Astrocyte of the cerebellum (primary cell): ENCODE results near the gene GPR55.

ENCODE experiments used
- DNase-seq: peaks from one replicate; pipeline ENCODE4 v3.0.0-alpha.2; 2011; ENCODE audit warnings: low read depth
- H3K4me3 ChIP-seq: 2 replicates; pipeline ENCODE4 v1.5.1; 2011; ENCODE audit warnings: mild to moderate bottlenecking, low read depth, low read length, moderate library complexity
- in situ Hi-C: cut with HindIII; loops from 2 replicates; pipeline ENCODE4 v1.10.0; 2017; ENCODE audit warnings: low sequenced_read_pairs
- TF ChIP-seq, protein P1 (sequence below): IDR thresholded peaks from 2 replicates; pipeline ENCODE4 v1.5.1; 2012; ENCODE audit warnings: low read length, low read depth, moderate library complexity, mild to moderate bottlenecking; ENCODE audit errors: missing control alignments

GPR55 gene

DNA sequence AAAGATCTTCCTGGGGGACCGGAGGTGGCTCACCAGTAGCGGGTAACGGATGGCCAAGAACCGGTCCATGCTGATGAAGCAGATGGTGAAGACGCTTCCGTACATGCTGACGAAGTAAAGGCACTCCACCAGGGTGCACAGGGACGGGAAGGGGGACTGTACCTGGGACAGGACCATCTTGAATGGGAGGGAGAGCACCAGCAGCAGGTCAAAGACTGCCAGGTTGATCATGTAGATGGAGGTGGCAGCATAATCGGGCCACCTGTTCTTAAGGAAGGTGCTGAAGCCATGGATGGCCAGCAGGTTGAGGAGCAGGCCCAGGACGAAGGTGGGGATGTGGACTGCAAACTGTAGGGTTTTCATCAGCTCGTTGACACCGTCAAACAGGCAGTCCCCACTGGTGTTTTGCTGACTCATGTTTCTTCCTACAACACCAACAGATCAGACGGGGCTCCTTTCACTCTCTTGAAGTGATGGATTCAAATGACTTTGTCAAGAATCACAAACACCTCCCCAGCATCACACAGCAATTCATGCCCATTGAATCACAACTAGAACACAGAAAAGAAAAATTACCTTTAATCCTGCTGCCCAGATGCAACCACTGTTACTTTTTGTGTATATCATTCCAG lies 14.4 kb downstream of the GPR55 start:
- TF ChIP-seq, protein P1, sequence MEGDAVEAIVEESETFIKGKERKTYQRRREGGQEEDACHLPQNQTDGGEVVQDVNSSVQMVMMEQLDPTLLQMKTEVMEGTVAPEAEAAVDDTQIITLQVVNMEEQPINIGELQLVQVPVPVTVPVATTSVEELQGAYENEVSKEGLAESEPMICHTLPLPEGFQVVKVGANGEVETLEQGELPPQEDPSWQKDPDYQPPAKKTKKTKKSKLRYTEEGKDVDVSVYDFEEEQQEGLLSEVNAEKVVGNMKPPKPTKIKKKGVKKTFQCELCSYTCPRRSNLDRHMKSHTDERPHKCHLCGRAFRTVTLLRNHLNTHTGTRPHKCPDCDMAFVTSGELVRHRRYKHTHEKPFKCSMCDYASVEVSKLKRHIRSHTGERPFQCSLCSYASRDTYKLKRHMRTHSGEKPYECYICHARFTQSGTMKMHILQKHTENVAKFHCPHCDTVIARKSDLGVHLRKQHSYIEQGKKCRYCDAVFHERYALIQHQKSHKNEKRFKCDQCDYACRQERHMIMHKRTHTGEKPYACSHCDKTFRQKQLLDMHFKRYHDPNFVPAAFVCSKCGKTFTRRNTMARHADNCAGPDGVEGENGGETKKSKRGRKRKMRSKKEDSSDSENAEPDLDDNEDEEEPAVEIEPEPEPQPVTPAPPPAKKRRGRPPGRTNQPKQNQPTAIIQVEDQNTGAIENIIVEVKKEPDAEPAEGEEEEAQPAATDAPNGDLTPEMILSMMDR, result no peak
- in situ Hi-C loops, result no loop called here
- no peak overlapping the region for H3K4me3 ChIP-seq
- DNase-seq, result no peak

DNA sequence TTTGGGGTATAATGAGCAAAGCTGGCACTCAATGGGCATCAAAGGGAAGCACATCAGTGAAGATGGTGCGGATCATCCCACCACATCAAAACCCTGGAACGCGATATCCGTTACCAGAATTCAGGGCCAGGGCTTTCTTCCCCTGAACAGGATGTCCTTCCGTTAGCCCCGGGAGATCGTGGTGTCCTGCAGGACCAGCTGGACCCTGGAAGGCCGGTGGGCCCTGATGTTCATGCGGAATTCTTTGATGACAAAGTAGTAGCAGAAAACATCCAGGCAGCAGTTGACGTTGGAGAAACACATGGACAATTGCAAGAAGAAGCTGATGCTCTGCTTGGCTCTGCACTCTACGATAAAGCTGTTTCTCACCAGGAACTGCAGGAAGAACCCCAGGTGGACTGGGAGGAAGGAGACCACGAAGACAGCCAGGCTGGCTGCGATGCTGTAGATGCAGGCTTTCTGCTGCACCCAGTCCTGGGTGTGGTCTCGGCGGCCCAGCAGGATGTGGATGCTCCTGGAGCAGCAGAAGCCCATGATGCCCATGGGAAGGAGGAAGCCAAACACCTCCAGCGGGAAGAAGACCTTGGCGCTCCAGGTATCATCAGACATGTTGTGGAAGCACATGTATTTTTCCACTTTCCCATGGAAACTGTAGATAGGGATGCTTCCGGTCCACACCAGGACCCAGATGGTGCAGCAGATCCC lies 15.0 kb downstream of the GPR55 start:
- no peak overlapping the region for H3K4me3 ChIP-seq
- DNase-seq, result no peak
- TF ChIP-seq, protein P1, result no peak
- in situ Hi-C loops, result no loop called here

DNA sequence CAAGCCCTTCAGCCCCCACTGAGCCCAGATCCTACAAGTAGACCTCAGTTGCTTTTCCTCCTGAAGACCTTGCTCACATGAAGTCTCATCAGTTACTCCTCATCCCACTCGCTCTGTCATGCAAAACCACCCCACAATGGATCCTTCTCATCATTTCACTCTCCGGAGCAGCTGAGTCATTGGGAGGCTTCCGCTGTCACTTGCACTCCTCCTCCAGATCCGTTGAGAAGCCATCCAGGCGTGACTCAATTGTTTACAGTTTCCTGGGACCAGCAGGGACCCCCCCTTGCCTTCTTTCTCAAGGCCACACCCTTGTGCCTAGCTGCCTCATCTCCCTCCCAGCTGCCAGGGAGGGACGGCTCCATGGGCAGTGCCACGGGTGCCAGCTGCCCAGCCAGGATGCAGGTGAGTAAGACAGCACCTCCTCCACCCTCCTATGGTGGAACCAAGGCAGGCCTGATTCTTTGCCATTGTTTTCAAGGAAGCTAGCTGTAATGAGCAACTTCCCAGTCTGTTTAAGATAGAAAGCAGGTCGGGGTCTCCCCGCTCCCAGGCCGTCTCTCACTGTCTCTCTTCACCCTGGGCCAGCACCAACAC lies 16.3 kb downstream of the GPR55 start:
- in situ Hi-C loops, result no loop called here
- no peak overlapping the region for H3K4me3 ChIP-seq
- no peak for DNase-seq
- TF ChIP-seq, protein P1, result no peak

DNA sequence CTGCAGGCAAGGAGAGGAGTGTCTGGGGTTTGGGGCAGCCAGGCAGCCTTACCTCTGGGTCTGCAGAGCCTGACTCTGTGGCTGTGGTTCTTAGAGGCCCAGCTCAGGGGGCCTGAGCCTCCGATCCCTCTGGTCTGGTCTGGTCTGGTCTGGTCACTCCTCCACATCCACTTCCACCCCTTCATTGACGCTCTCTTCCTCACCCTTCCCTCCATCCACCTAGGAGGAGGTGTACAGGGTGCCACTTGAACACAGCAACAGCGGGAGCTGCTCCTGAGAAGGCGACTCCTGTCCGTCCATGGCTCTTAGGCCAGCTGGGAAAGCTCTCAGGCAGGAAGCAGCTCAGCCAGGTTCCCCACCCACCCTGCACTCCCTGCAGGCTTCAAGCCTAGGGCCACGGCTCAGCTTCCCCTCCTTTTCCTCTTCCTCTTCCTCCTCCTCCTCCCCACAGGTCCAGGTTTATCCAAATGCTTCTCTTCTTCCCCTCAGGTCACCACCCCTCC lies 16.9 kb downstream of the GPR55 start:
- no peak for DNase-seq
- TF ChIP-seq, protein P1, result no peak
- in situ Hi-C loops, result no loop called here
- H3K4me3 ChIP-seq, result no peak overlapping the region

DNA sequence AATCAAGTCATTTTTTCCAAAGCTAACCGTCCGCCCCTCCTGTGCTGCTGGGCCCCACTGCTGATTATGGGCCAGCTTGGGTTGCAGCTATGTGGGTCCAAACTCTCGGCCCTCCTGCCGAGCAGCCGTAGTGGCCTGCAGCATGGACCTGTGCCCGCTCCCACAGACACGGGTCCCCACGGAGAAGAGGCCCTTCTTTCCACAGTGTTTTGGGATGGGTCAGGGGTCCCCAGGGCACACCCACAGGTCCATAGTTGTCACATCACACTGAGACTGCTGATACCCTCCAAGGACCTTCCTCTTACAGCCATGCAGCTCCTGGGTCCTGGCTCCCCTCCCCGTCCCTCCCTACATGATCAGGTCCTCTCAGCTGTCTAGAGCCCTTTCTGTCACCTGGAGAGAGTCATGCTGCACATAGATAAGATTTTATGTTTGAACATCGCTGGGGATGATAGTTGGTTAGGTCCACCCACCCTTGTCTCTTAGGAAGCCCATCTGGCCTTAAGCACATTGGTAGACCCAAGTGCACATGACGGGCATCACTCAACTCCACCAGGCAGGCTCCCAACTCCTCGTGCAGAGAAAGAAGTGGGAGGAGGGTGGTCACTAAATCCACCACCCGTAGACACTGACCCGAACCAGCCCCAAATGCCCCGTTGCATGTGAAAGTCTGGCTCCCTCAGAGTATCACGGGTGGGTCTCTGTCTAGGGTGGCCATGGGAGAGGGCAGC lies 17.5 kb downstream of the GPR55 start:
- TF ChIP-seq, protein P1, result no peak
- no peak for DNase-seq
- in situ Hi-C loops, result no loop called here
- H3K4me3 ChIP-seq, result no peak overlapping the region
